Measurements from ENCODE around the gene AMBRA1.

DNA sequence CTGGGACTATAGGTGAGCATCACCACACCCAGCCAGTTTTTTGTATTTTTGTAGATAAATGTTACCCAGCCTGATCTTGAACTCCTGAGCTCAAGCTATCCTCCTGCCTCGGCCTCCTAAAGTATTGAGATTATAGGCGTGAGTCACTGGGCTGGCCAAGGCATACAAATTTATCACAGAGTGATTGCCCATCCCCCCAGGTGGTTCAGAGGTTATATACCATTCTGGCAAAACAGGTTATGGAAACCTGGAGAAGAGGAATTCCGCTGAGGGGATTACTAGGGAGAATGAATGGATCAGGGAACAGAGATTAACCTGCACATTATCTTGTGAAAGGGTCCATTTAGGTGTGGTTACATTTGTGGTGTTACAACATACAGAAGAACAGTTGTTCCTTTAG, 31.6 kb upstream of the AMBRA1 start:
- TF ChIP-seq TAF1 (IDR thresholded peaks at IDR 0.05; ENCODE audit: low read depth): no peak
- TF ChIP-seq, protein P1, sequence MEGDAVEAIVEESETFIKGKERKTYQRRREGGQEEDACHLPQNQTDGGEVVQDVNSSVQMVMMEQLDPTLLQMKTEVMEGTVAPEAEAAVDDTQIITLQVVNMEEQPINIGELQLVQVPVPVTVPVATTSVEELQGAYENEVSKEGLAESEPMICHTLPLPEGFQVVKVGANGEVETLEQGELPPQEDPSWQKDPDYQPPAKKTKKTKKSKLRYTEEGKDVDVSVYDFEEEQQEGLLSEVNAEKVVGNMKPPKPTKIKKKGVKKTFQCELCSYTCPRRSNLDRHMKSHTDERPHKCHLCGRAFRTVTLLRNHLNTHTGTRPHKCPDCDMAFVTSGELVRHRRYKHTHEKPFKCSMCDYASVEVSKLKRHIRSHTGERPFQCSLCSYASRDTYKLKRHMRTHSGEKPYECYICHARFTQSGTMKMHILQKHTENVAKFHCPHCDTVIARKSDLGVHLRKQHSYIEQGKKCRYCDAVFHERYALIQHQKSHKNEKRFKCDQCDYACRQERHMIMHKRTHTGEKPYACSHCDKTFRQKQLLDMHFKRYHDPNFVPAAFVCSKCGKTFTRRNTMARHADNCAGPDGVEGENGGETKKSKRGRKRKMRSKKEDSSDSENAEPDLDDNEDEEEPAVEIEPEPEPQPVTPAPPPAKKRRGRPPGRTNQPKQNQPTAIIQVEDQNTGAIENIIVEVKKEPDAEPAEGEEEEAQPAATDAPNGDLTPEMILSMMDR (IDR thresholded peaks at IDR 0.05; ENCODE audit: poor library complexity, severe bottlenecking): no peak

Measured in neural cell (in vitro differentiated cells).